DOHH2 (cell line): ENCODE measurements around the gene CPNE5.

Experiments used
- H3F3A ChIP-seq: fragments of 200-600 bp; sonication (generic), shearing (Covaris generic); 2 replicates; pipeline ENCODE4 v1.6.0; 2016; ENCODE audit warnings: antibody characterized with exemption, mild to moderate bottlenecking; ENCODE audit not compliant: control insufficient read depth, insufficient read depth
- H3K27ac ChIP-seq: fragments of 200-600 bp; sonication (generic); 2 replicates; pipeline ENCODE4 v1.5.1; 2014; ENCODE audit warnings: low read depth, mild to moderate bottlenecking, low read length, moderate library complexity
- H3K27me3 ChIP-seq: fragments of 200-600 bp; sonication (generic); 2 replicates; pipeline ENCODE4 v1.6.1; 2014; ENCODE audit warnings: mild to moderate bottlenecking, low read length, mixed read lengths; ENCODE audit not compliant: control insufficient read depth
- H3K36me3 ChIP-seq: fragments of 200-600 bp; sonication (generic); 2 replicates; pipeline ENCODE4 v1.6.1; 2014; ENCODE audit warnings: mild to moderate bottlenecking, low read length, moderate library complexity, mixed read lengths; ENCODE audit not compliant: control insufficient read depth
- H3K4me1 ChIP-seq: fragments of 200-600 bp; sonication (generic); 2 replicates; pipeline ENCODE4 v1.6.1; 2014; ENCODE audit warnings: mild to moderate bottlenecking, low read length, mixed read lengths; ENCODE audit not compliant: control insufficient read depth
- H3K4me2 ChIP-seq: fragments of 200-600 bp; sonication (generic); 2 replicates; pipeline ENCODE4 v1.6.0; 2014; ENCODE audit warnings: mild to moderate bottlenecking, low read length, moderate library complexity
- H3K4me3 ChIP-seq: fragments of 200-600 bp; sonication (generic); 2 replicates; pipeline ENCODE4 v1.5.1; 2014; ENCODE audit warnings: mild to moderate bottlenecking, low read length, mixed read lengths
- H3K79me2 ChIP-seq: fragments of 200-600 bp; sonication (generic); 2 replicates; pipeline ENCODE4 v1.6.1; 2014; ENCODE audit warnings: mild to moderate bottlenecking, low read length, mixed read lengths; ENCODE audit not compliant: control insufficient read depth
- H3K9me2 ChIP-seq: fragments of 200-600 bp; sonication (generic); replicated peaks from 2 replicates; pipeline ENCODE4 v1.6.1; 2014; ENCODE audit warnings: mild to moderate bottlenecking, low read length, mixed read lengths; ENCODE audit not compliant: control insufficient read depth
- H3K9me3 ChIP-seq: fragments of 200-600 bp; sonication (generic); 2 replicates; pipeline ENCODE4 v1.6.1; 2014; ENCODE audit warnings: antibody characterized with exemption, low read length, mixed read lengths; ENCODE audit not compliant: control insufficient read depth, insufficient read depth
- H4K20me1 ChIP-seq: fragments of 200-600 bp; sonication (generic); 2 replicates; pipeline ENCODE4 v1.6.0; 2014; ENCODE audit warnings: low read depth, mild to moderate bottlenecking, antibody characterized with exemption, low read length, moderate library complexity; ENCODE audit not compliant: control insufficient read depth, insufficient read depth
- CTCF ChIP-seq: fragments of 200-600 bp; sonication (generic); IDR thresholded peaks from one replicate; pipeline ENCODE4 v1.5.1; 2014; ENCODE audit warnings: antibody characterized with exemption, mild to moderate bottlenecking, low read depth, low read length; ENCODE audit not compliant: poor library complexity, severe bottlenecking
- EZH2phosphoT487 ChIP-seq: fragments of 200-600 bp; sonication (generic); IDR thresholded peaks from 2 replicates; pipeline ENCODE4 v1.6.1; 2017; ENCODE audit warnings: borderline replicate concordance, mild to moderate bottlenecking, antibody characterized with exemption, low read length, moderate library complexity, mixed read lengths

The CPNE5 gene

GRCh38 chr6:36745836-36746235, 93.4 kb downstream of the CPNE5 start:
- TF ChIP-seq CTCF (no peak), EZH2phosphoT487 (no peak)
- Histone ChIP-seq H3K27ac (no peak overlapping the region), H3F3A (no peaks in the 10 kb centered on the region), H3K27me3 (no peaks in the 10 kb centered on the region), H4K20me1 (no peaks in the 10 kb centered on the region), H3K9me2 (no peaks in the 10 kb centered on the region), H3K79me2 (no peaks in the 10 kb centered on the region), H3K4me3 (no peak overlapping the region), H3K9me3 (no peaks in the 10 kb centered on the region), H3K4me2 (no peak overlapping the region), H3K36me3 (no peaks in the 10 kb centered on the region), H3K4me1 (no peaks in the 10 kb centered on the region)

GRCh38 chr6:36745283-36745682, 94.0 kb downstream of the CPNE5 start:
- Histone ChIP-seq H3K4me1 (no peaks in the 10 kb centered on the region), H3K27ac (no peak overlapping the region), H4K20me1 (no peaks in the 10 kb centered on the region), H3F3A (no peaks in the 10 kb centered on the region), H3K36me3 (no peaks in the 10 kb centered on the region), H3K27me3 (no peaks in the 10 kb centered on the region), H3K9me2 (no peaks in the 10 kb centered on the region), H3K4me2 (no peak overlapping the region), H3K4me3 (no peak overlapping the region), H3K79me2 (no peaks in the 10 kb centered on the region), H3K9me3 (no peaks in the 10 kb centered on the region)
- no peak for TF ChIP-seq CTCF
- no peak for TF ChIP-seq EZH2phosphoT487

GRCh38 chr6:36744304-36744673, 95.0 kb downstream of the CPNE5 start:
- no peaks in the 10 kb centered on the region for H3K9me2 ChIP-seq
- peaks cover 6% of the 10 kb centered on the region; the same call in 1 of the 2 replicates for H3K27me3 ChIP-seq
- H4K20me1 ChIP-seq, result no peaks in the 10 kb centered on the region
- no peak overlapping the region for H3K4me2 ChIP-seq
- H3K36me3 ChIP-seq, result no peaks in the 10 kb centered on the region
- no peak overlapping the region for H3K4me3 ChIP-seq
- no peaks in the 10 kb centered on the region for H3K9me3 ChIP-seq
- H3K27ac ChIP-seq, result no peak overlapping the region
- no peaks in the 10 kb centered on the region for H3F3A ChIP-seq
- no peaks in the 10 kb centered on the region for H3K79me2 ChIP-seq
- no peak for TF ChIP-seq CTCF
- no peak for TF ChIP-seq EZH2phosphoT487
- no peaks in the 10 kb centered on the region for H3K4me1 ChIP-seq
